Astrocyte (in vitro differentiated cells and primary cell): ENCODE data around the gene ACACB. TPM values are rescaled to one million over a fixed set of nuclear protein-coding genes. Genes with fewer than 3 reads are reported as not detected.
A peak's percentile ranks its signal among the peaks of the same experiment; 100 is the strongest.

Experiments
- DNase-seq: peaks from one replicate; pipeline ENCODE4 v3.0.0-alpha.2; 2010; ENCODE audit warnings: low read depth
- FAIRE-seq: peaks from 2 replicates; lab custom pipeline; 2011; peaks lifted over from hg19 to GRCh38; lab: Jason Lieb, UNC
- H2AFZ ChIP-seq: 2 replicates; pipeline ENCODE4 v1.6.0; 2012; ENCODE audit warnings: low read depth, low read length, inconsistent platforms
- H3K27ac ChIP-seq: 2 replicates; pipeline ENCODE4 v1.5.1; 2011; ENCODE audit warnings: low read depth, low read length, inconsistent platforms
- H3K27me3 ChIP-seq: 2 replicates; pipeline ENCODE4 v1.6.0; 2011; ENCODE audit warnings: low read length, inconsistent platforms; ENCODE audit not compliant: insufficient read depth
- H3K36me3 ChIP-seq: 2 replicates; pipeline ENCODE4 v1.5.1; 2011; ENCODE audit warnings: low read length, inconsistent platforms; ENCODE audit not compliant: insufficient read depth
- H3K4me1 ChIP-seq: 2 replicates; pipeline ENCODE4 v1.5.1; 2011; ENCODE audit warnings: low read length, inconsistent platforms; ENCODE audit not compliant: insufficient read depth
- H3K4me2 ChIP-seq: 2 replicates; pipeline ENCODE4 v1.6.0; 2012; ENCODE audit warnings: low read length, inconsistent platforms
- H3K4me3 ChIP-seq: 2 replicates; pipeline ENCODE4 v1.5.1; 2011; ENCODE audit warnings: low read depth, mild to moderate bottlenecking, low read length, inconsistent platforms; ENCODE audit not compliant: insufficient read depth
- H3K79me2 ChIP-seq: 2 replicates; pipeline ENCODE4 v1.6.0; 2012; ENCODE audit warnings: mild to moderate bottlenecking, low read length, inconsistent platforms; ENCODE audit not compliant: insufficient read depth
- H3K9ac ChIP-seq: 2 replicates; pipeline ENCODE4 v1.6.0; 2012; ENCODE audit warnings: mild to moderate bottlenecking, low read length, inconsistent platforms
- H3K9me3 ChIP-seq: 2 replicates; pipeline ENCODE4 v1.5.1; 2012; ENCODE audit warnings: low read depth, mild to moderate bottlenecking, low read length, inconsistent platforms; ENCODE audit not compliant: insufficient read depth
- H4K20me1 ChIP-seq: 2 replicates; pipeline ENCODE4 v1.6.0; 2012; ENCODE audit warnings: low read length, inconsistent platforms; ENCODE audit not compliant: insufficient read depth
- H3K27ac Mint-ChIP-seq: one replicate; pipeline ENCODE4 v1.8.0; 2021; ENCODE audit warnings: mild to moderate bottlenecking, mixed read lengths; ENCODE audit not compliant: unreplicated experiment
- H3K27me3 Mint-ChIP-seq: one replicate; pipeline ENCODE4 v1.8.0; 2021; ENCODE audit warnings: low read depth, mixed read lengths; ENCODE audit not compliant: unreplicated experiment
- H3K36me3 Mint-ChIP-seq: one replicate; pipeline ENCODE4 v1.8.0; 2021; ENCODE audit warnings: low read depth, mixed read lengths; ENCODE audit not compliant: unreplicated experiment
- H3K4me1 Mint-ChIP-seq: one replicate; pipeline ENCODE4 v1.8.0; 2021; ENCODE audit warnings: low read depth, mixed read lengths; ENCODE audit not compliant: unreplicated experiment
- H3K4me3 Mint-ChIP-seq: one replicate; pipeline ENCODE4 v1.8.0; 2021; ENCODE audit warnings: mild to moderate bottlenecking, moderate library complexity, mixed read lengths; ENCODE audit not compliant: unreplicated experiment
- H3K9me3 Mint-ChIP-seq: one replicate; pipeline ENCODE4 v1.8.0; 2021; ENCODE audit warnings: mild to moderate bottlenecking, mixed read lengths; ENCODE audit not compliant: unreplicated experiment
- CTCF ChIP-seq: IDR thresholded peaks from 2 replicates; pipeline ENCODE4 v1.5.1; 2011; ENCODE audit warnings: low read depth, mild to moderate bottlenecking, inconsistent platforms, low read length, moderate library complexity; ENCODE audit not compliant: insufficient read depth
- EZH2 ChIP-seq: IDR thresholded peaks from 2 replicates; pipeline ENCODE4 v1.6.1; 2012; ENCODE audit warnings: mild to moderate bottlenecking, low read length, inconsistent platforms; ENCODE audit not compliant: insufficient read depth
- total RNA-seq: library from RNA; stranded (reverse); gene quantifications from 2 replicates; pipeline ENCODE4 v1.2.1, GENCODE V29; 2021

Gene ACACB
- total RNA-seq, 1 donor from 2014 or later = 3.9 TPM

- no peaks in the 10 kb centered on the region for H3K9me3 ChIP-seq
- Mint-ChIP-seq H3K9me3 (no peaks in the 10 kb centered on the region), H3K27me3 (peaks cover 54% of the 10 kb centered on the region), H3K4me1 (no peaks in the 10 kb centered on the region), H3K36me3 (no peaks in the 10 kb centered on the region), H3K4me3 (no peak overlapping the region), H3K27ac (no peak overlapping the region)
- H3K4me1 ChIP-seq = peaks cover 3% of the 10 kb centered on the region
- H3K36me3 ChIP-seq = no peaks in the 10 kb centered on the region
- H3K27me3 ChIP-seq = peaks cover 7% of the 10 kb centered on the region
- FAIRE-seq (no peak), DNase-seq (peak; percentile 16)
- no peaks in the 10 kb centered on the region for H4K20me1 ChIP-seq
- no peak overlapping the region for H3K4me3 ChIP-seq
- peak overlapping the region; percentile 78 for H3K4me2 ChIP-seq
- H3K27ac ChIP-seq = no peak overlapping the region
- no peaks in the 10 kb centered on the region for H3K79me2 ChIP-seq
- peak overlapping the region; percentile 31 for H3K9ac ChIP-seq
- no peak for TF ChIP-seq EZH2
- no peak for TF ChIP-seq CTCF
- H2AFZ ChIP-seq = peak overlapping the region; percentile 90
Observed at GRCh38 chr12:109291521-109292341, 175.3 kb downstream of the ACACB start.

GRCh38 chr12:109292342-109292711 is 175.9 kb downstream of the ACACB start:
- Histone ChIP-seq H3K9ac (no peak overlapping the region), H3K27me3 (peaks cover 7% of the 10 kb centered on the region), H3K79me2 (no peaks in the 10 kb centered on the region), H4K20me1 (no peaks in the 10 kb centered on the region), H3K4me2 (no peak overlapping the region), H2AFZ (no peak overlapping the region), H3K36me3 (no peaks in the 10 kb centered on the region), H3K27ac (no peak overlapping the region), H3K4me1 (peaks cover 3% of the 10 kb centered on the region), H3K4me3 (no peak overlapping the region), H3K9me3 (no peaks in the 10 kb centered on the region)
- Mint-ChIP-seq H3K27me3 (peaks cover 57% of the 10 kb centered on the region), H3K4me1 (no peaks in the 10 kb centered on the region), H3K4me3 (no peak overlapping the region), H3K36me3 (no peaks in the 10 kb centered on the region), H3K9me3 (no peaks in the 10 kb centered on the region), H3K27ac (no peak overlapping the region)
- DNase-seq = no peak
- FAIRE-seq = no peak
- TF ChIP-seq EZH2 (no peak), CTCF (no peak)

- H3K36me3 Mint-ChIP-seq = no peaks in the 10 kb centered on the region
- H2AFZ ChIP-seq = no peak overlapping the region
- DNase-seq (no peak), FAIRE-seq (no peak)
- H3K79me2 ChIP-seq = no peaks in the 10 kb centered on the region
- H3K27me3 Mint-ChIP-seq = peaks cover 57% of the 10 kb centered on the region
- no peak overlapping the region for H3K4me3 ChIP-seq
- H3K36me3 ChIP-seq = no peaks in the 10 kb centered on the region
- no peaks in the 10 kb centered on the region for H4K20me1 ChIP-seq
- H3K4me1 ChIP-seq = peaks cover 3% of the 10 kb centered on the region
- TF ChIP-seq EZH2 (no peak), CTCF (no peak)
- H3K27me3 ChIP-seq = peaks cover 7% of the 10 kb centered on the region
- H3K4me2 ChIP-seq = no peak overlapping the region
- H3K27ac Mint-ChIP-seq = no peak overlapping the region
- no peaks in the 10 kb centered on the region for H3K9me3 Mint-ChIP-seq
- H3K27ac ChIP-seq = no peak overlapping the region
- H3K4me1 Mint-ChIP-seq = no peaks in the 10 kb centered on the region
- no peak overlapping the region for H3K4me3 Mint-ChIP-seq
- no peaks in the 10 kb centered on the region for H3K9me3 ChIP-seq
- H3K9ac ChIP-seq = no peak overlapping the region
Observed at GRCh38 chr12:109293106-109293505, 176.7 kb downstream of the ACACB start.
